GM18502 (cell line): ENCODE results near the gene TENM3.

ENCODE experiments used
- ATAC-seq: cut with Tn5 transposase; IDR thresholded peaks from one replicate; pipeline ENCODE4 v1.9.1; 2021; ENCODE audit warnings: mild to moderate bottlenecking; ENCODE audit not compliant: unreplicated experiment, poor library complexity

The TENM3 gene

GRCh38 chr4:182842759-182843390 lies 599.7 kb downstream of the TENM3 start:
- ATAC-seq, result no peak

- no peak for ATAC-seq
These were observed 600.7 kb downstream of the TENM3 start for GRCh38 chr4:182843808-182844325.

- ATAC-seq, result no peak
These were observed 602.4 kb downstream of the TENM3 start for GRCh38 chr4:182845618-182846017.

GRCh38 chr4:182846036-182846435 lies 602.8 kb downstream of the TENM3 start:
- ATAC-seq, result no peak

- no peak for ATAC-seq
These were observed 604.6 kb downstream of the TENM3 start for GRCh38 chr4:182847576-182848450.

GRCh38 chr4:182848685-182849084 lies 605.5 kb downstream of the TENM3 start:
- no peak for ATAC-seq
